GM06990 (cell line): ENCODE measurements around the gene PWWP2A.

Experiments
- DNase-seq: peaks from one replicate; pipeline ENCODE4 v3.0.0-alpha.2; 2011; ENCODE audit not compliant: insufficient read length; ENCODE audit errors: extremely low read depth
- H3K27me3 ChIP-seq: replicated peaks from 2 replicates; pipeline ENCODE4 v1.6.0; 2011; ENCODE audit warnings: low read length; ENCODE audit not compliant: control insufficient read depth, insufficient read depth
- H3K36me3 ChIP-seq: 2 replicates; pipeline ENCODE4 v1.5.1; 2011; ENCODE audit warnings: low read length; ENCODE audit not compliant: control insufficient read depth, insufficient read depth
- H3K4me3 ChIP-seq: replicated peaks from 2 replicates; pipeline ENCODE4 v1.5.1; 2011; ENCODE audit warnings: low read depth, mild to moderate bottlenecking, control low read depth, low read length
- CTCF ChIP-seq: IDR thresholded peaks from 2 replicates; pipeline ENCODE4 v1.5.1; 2011; ENCODE audit warnings: low read length, control low read depth, mild to moderate bottlenecking, inconsistent platforms; ENCODE audit not compliant: insufficient read depth, poor library complexity, severe bottlenecking

PWWP2A gene

GRCh38 chr5:160064417-160064810 lies 54.8 kb downstream of the PWWP2A start:
- no peak for DNase-seq
- no peak overlapping the region for H3K4me3 ChIP-seq
- no peaks in the 10 kb centered on the region for H3K27me3 ChIP-seq
- peaks cover 13% of the 10 kb centered on the region for H3K36me3 ChIP-seq
- TF ChIP-seq CTCF = no peak

- no peak for TF ChIP-seq CTCF
- Histone ChIP-seq H3K36me3 (peaks cover 13% of the 10 kb centered on the region), H3K27me3 (no peaks in the 10 kb centered on the region), H3K4me3 (no peak overlapping the region)
- no peak for DNase-seq
Measured at GRCh38 chr5:160061770-160062169, 57.5 kb downstream of the PWWP2A start.

- Histone ChIP-seq H3K36me3 (peaks cover 11% of the 10 kb centered on the region), H3K4me3 (no peak overlapping the region), H3K27me3 (no peaks in the 10 kb centered on the region)
- no peak for DNase-seq
- TF ChIP-seq CTCF = no peak
Measured at GRCh38 chr5:160060001-160060400, 59.2 kb downstream of the PWWP2A start.

GRCh38 chr5:160057256-160057655 lies 62.0 kb downstream of the PWWP2A start:
- Histone ChIP-seq H3K36me3 (peaks cover 9% of the 10 kb centered on the region), H3K4me3 (no peak overlapping the region), H3K27me3 (no peaks in the 10 kb centered on the region)
- DNase-seq = no peak
- no peak for TF ChIP-seq CTCF

- TF ChIP-seq CTCF = no peak
- H3K36me3 ChIP-seq = peaks cover 12% of the 10 kb centered on the region
- H3K4me3 ChIP-seq = no peak overlapping the region
- no peak for DNase-seq
- no peaks in the 10 kb centered on the region for H3K27me3 ChIP-seq
Measured at GRCh38 chr5:160054831-160055230, 64.4 kb downstream of the PWWP2A start.

GRCh38 chr5:160054047-160054446 lies 65.2 kb downstream of the PWWP2A start:
- DNase-seq = no peak
- no peak for TF ChIP-seq CTCF
- H3K4me3 ChIP-seq = no peak overlapping the region
- no peaks in the 10 kb centered on the region for H3K27me3 ChIP-seq
- peaks cover 13% of the 10 kb centered on the region for H3K36me3 ChIP-seq
